ENCODE results near the gene EEF1AKMT3. TPM values are rescaled to one million over a fixed set of nuclear protein-coding genes. Genes with fewer than 3 reads are reported as not detected.

EEF1AKMT3 gene
- total RNA-seq, 1 experiment from 2014 or later: 9.3 TPM

DNA sequence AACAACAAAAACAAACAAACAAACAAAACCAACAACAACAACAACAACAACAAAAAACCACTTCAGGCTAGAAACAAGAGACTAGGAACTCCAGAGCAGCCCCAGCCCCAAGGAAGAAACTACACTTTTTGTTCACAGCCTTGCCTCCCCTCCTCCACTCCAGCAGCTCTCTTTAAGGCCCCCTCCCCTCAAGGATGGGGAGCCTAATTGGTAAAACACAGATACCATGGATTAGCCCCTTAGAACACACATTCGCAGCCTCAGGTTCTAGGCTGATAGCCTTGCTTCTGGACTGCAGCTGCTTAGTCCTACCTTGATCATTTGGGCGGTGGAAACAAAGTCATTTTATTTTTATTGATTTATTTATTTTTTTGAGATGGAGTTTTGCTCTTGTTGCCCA lies 58.0 kb downstream of the EEF1AKMT3 start:
- Histone ChIP-seq H4K20me1 (ENCODE audit: low read length) (peaks cover 11% of the 10 kb centered on the region; the same call in 1 of the 2 replicates), H3K4me2 (ENCODE audit: low read length) (no peak overlapping the region), H3F3A (ENCODE audit: low read length, unreplicated experiment) (peaks cover 6% of the 10 kb centered on the region), H3K9ac (ENCODE audit: low read length) (no peak overlapping the region), H3K36me3 (ENCODE audit: low read depth, low read length) (peaks cover 25% of the 10 kb centered on the region), H3K4me3 (ENCODE audit: low read length) (no peak overlapping the region), H3K27me3 (ENCODE audit: low read length) (no peaks in the 10 kb centered on the region), H3K79me2 (ENCODE audit: low read length) (peaks cover 36% of the 10 kb centered on the region), H3K27ac (ENCODE audit: low read length) (no peak overlapping the region), H3K9me2 (replicated peaks; ENCODE audit: low read length) (no peaks in the 10 kb centered on the region), H3K4me1 (ENCODE audit: insufficient read depth, low read length) (no peaks in the 10 kb centered on the region), H3K9me3 (ENCODE audit: low read length) (no peaks in the 10 kb centered on the region), H2AFZ (ENCODE audit: low read length) (no peak overlapping the region)
- TF ChIP-seq EZH2phosphoT487 (IDR thresholded peaks at IDR 0.05; ENCODE audit: borderline replicate concordance, low read length): no peak
- no peak for TF ChIP-seq EZH2 (IDR thresholded peaks at IDR 0.05; ENCODE audit: low read length, unreplicated experiment)
- TF ChIP-seq, protein P1, sequence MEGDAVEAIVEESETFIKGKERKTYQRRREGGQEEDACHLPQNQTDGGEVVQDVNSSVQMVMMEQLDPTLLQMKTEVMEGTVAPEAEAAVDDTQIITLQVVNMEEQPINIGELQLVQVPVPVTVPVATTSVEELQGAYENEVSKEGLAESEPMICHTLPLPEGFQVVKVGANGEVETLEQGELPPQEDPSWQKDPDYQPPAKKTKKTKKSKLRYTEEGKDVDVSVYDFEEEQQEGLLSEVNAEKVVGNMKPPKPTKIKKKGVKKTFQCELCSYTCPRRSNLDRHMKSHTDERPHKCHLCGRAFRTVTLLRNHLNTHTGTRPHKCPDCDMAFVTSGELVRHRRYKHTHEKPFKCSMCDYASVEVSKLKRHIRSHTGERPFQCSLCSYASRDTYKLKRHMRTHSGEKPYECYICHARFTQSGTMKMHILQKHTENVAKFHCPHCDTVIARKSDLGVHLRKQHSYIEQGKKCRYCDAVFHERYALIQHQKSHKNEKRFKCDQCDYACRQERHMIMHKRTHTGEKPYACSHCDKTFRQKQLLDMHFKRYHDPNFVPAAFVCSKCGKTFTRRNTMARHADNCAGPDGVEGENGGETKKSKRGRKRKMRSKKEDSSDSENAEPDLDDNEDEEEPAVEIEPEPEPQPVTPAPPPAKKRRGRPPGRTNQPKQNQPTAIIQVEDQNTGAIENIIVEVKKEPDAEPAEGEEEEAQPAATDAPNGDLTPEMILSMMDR (conservative IDR thresholded peaks at IDR 0.05; ENCODE audit: low read depth, low read length): no peak
- ATAC-seq: no peak
- intact Hi-C loops (cut with micrococcal nuclease): no loop called here
- ChIA-PET POLR2A (ENCODE audit: unreplicated experiment) (no interaction called here), CTCF (no interaction called here)
- no TSS peak for BruUV-seq (replicated peaks)
- DNase-seq: no peak

Small RNA genes within 50 kb of the gene (microRNA-seq; reads per million reads assigned to microRNA genes)
- gene MIR26A2 (ENCODE audit: unreplicated experiment) (45.4 reads per million, percentile 56 among the genes with 10 or more reads in this experiment), gene MIR6759 (ENCODE audit: unreplicated experiment) (not detected)

Other genes starting within 250 kb of the EEF1AKMT3 start
- gene MBD6, start 249.8 kb upstream of the EEF1AKMT3 start, total RNA-seq (2014; rRNA removed): 13.1 and 13.2 TPM in 2 replicates
- gene DCTN2, start 225.4 kb upstream of the EEF1AKMT3 start, total RNA-seq (2014; rRNA removed): 88.5 and 96.4 TPM in 2 replicates
- gene KIF5A, start 222.6 kb upstream of the EEF1AKMT3 start, total RNA-seq (2014; rRNA removed): not detected in 2 replicates
- 83.6 and 88.6 TPM in 2 replicates for gene PIP4K2C, start 181.4 kb upstream of the EEF1AKMT3 start, total RNA-seq (2014; rRNA removed)
- 11.9 and 15.9 TPM in 2 replicates for gene DTX3, start 167.8 kb upstream of the EEF1AKMT3 start, total RNA-seq (2014; rRNA removed)
- 10.0 and 18.1 TPM in 2 replicates for gene ARHGEF25, start 161.2 kb upstream of the EEF1AKMT3 start, total RNA-seq (2014; rRNA removed)
- gene B4GALNT1, start 139.4 kb upstream of the EEF1AKMT3 start, total RNA-seq (2014; rRNA removed): 39.0 and 42.3 TPM in 2 replicates
- 145 and 223 TPM in 2 replicates for gene OS9, start 78.5 kb upstream of the EEF1AKMT3 start, total RNA-seq (2014; rRNA removed)
- 0.23 and 0.40 TPM in 2 replicates for gene AGAP2, start 33.9 kb upstream of the EEF1AKMT3 start, total RNA-seq (2014; rRNA removed)
- 18.9 and 20.3 TPM in 2 replicates for gene TSPAN31, start 27.6 kb upstream of the EEF1AKMT3 start, total RNA-seq (2014; rRNA removed)
- 212 and 229 TPM in 2 replicates for gene CDK4, start 20.3 kb upstream of the EEF1AKMT3 start, total RNA-seq (2014; rRNA removed)
- 9.3 and 13.4 TPM in 2 replicates for gene MARCHF9, start 17.5 kb upstream of the EEF1AKMT3 start, total RNA-seq (2014; rRNA removed)
- 8.1 and 8.6 TPM in 2 replicates for gene CYP27B1, start 5.5 kb upstream of the EEF1AKMT3 start, total RNA-seq (2014; rRNA removed)
- gene METTL1, start 509 bp upstream of the EEF1AKMT3 start, total RNA-seq (2014; rRNA removed): 25.2 and 29.8 TPM in 2 replicates
- 55.8 and 63.0 TPM in 2 replicates for gene TSFM, start 10.2 kb downstream of the EEF1AKMT3 start, total RNA-seq (2014; rRNA removed)
- gene AVIL, start 46.1 kb downstream of the EEF1AKMT3 start, total RNA-seq (2014; rRNA removed): 2.3 TPM in 1 of 2 replicates, not detected in the other
- 37.4 and 39.4 TPM in 2 replicates for gene CTDSP2, start 74.1 kb downstream of the EEF1AKMT3 start, total RNA-seq (2014; rRNA removed)
- gene ATP23, start 169.0 kb downstream of the EEF1AKMT3 start, total RNA-seq (2014; rRNA removed): 14.7 and 19.4 TPM in 2 replicates